Natural killer cell treated with Interleukin-12 subunit alpha and Interleukin-12 subunit beta and Interleukin-15 and Interleukin-18, amount 100 ng/mL, for 72 hours (primary cell): ENCODE data around the gene ACTL6B. TPM values are rescaled to one million over a fixed set of nuclear protein-coding genes. Genes with fewer than 3 reads are reported as not detected.
A peak's percentile ranks its signal among the peaks of the same experiment; 100 is the strongest.

Source experiments
- ATAC-seq, 2 donors: fragments of 150-1000 bp; cut with Tn5 transposase in 1 of 2; sonication (Bioruptor Pico), chemical (Tn5 transposase) in 1 of 2; 2 replicates each; pipeline ENCODE4 v1.10.0; 2021
- DNase-seq: peaks from one replicate; pipeline ENCODE4 v3.0.0; 2022; ENCODE audit warnings: low spot score
- H3K27ac Mint-ChIP-seq, 2 donors: 1 replicate in 1 of 2; 2 replicates in 1 of 2; pipeline ENCODE4 v1.8.0; 2022; ENCODE audit warnings: mixed read lengths in 2 of 2, mild to moderate bottlenecking in 1 of 2, moderate library complexity in 1 of 2
- H3K27me3 Mint-ChIP-seq, 2 donors: 1 replicate in 1 of 2; 2 replicates in 1 of 2; pipeline ENCODE4 v1.8.0; 2022; ENCODE audit warnings: mixed read lengths in 2 of 2
- H3K36me3 Mint-ChIP-seq: one replicate; pipeline ENCODE4 v1.8.0; 2022; ENCODE audit warnings: mixed read lengths
- H3K4me1 Mint-ChIP-seq, 2 donors: 1 replicate in 1 of 2; 2 replicates in 1 of 2; pipeline ENCODE4 v1.8.0; 2022; ENCODE audit warnings: low read depth in 2 of 2, mixed read lengths in 2 of 2, mild to moderate bottlenecking in 1 of 2
- H3K4me3 Mint-ChIP-seq: one replicate; pipeline ENCODE4 v1.8.0; 2022; ENCODE audit warnings: mixed read lengths
- H3K9me3 Mint-ChIP-seq: 2 replicates; pipeline ENCODE4 v1.8.0; 2022; ENCODE audit warnings: mixed read lengths
- total RNA-seq, 2 donors: library from RNA; stranded (reverse); gene quantifications; one replicate each; pipeline ENCODE4 v1.2.3, GENCODE V29; 2022

ACTL6B gene
- total RNA-seq, 2 donors from 2014 or later: not detected

- no peaks in the 10 kb centered on the region for H3K36me3 Mint-ChIP-seq
- no peaks in the 10 kb centered on the region for H3K9me3 Mint-ChIP-seq
- DNase-seq: peak; percentile 38
- H3K4me3 Mint-ChIP-seq: no peak overlapping the region
- ATAC-seq: peak in 1 of 2 donors; percentile 40
- H3K27me3 Mint-ChIP-seq: peaks cover 0 to 9% of the 10 kb centered on the region in 2 donors
- no peaks in the 10 kb centered on the region for H3K4me1 Mint-ChIP-seq
- no peak overlapping the region for H3K27ac Mint-ChIP-seq
Observed at GRCh38 chr7:100640517-100641440, 15.5 kb downstream of the ACTL6B start.

GRCh38 chr7:100639995-100640516 lies 16.2 kb downstream of the ACTL6B start:
- Mint-ChIP-seq H3K36me3 (no peaks in the 10 kb centered on the region), H3K27me3 (peaks cover 0 to 4% of the 10 kb centered on the region in 2 donors), H3K4me3 (no peak overlapping the region), H3K9me3 (no peaks in the 10 kb centered on the region), H3K4me1 (no peaks in the 10 kb centered on the region), H3K27ac (no peak overlapping the region)
- ATAC-seq (no peak), DNase-seq (no peak)

DNA sequence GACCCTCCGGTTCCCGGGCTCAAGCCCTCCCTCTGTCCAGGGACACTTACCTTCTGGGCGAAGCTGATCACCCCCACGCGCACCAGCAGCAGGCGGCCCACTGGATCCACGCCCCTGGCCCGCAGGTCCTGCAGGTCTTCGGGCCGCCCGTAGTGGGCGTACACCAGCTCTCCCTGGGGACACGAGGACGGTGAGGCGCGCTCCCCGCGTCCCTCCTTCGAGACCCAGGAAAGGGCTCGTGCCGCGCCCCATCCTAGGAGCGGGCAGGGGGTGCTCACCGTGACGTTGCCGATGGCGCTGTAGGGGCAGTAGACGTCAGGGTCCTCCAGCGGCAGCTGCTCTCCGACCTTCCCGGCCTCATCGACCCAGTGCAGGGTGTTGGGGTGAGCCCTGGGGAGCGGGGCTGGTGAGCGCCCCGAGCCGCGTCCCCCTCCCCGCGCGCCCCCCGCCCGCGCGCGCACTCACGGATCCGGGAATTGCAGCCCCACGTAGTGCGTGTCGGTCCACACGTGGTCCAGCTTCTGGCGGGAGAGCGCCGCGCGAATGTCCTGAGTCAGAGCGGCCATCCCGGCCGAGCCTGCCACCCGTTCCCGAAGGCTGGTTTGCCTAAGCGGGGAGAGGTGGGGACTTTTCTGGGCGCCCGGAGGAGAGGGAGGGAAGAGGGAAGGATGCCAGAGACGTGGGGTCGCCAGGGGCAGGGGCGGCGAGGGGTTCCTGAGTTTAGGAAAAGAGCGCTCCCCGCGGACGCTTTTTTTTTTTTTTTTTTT lies 23.1 kb downstream of the ACTL6B start:
- DNase-seq (peak; percentile 69), ATAC-seq (peak; percentile 80 to 83)
- Mint-ChIP-seq H3K27ac (peak overlapping the region; percentile 77 to 82), H3K4me3 (peak overlapping the region; percentile 86), H3K36me3 (no peaks in the 10 kb centered on the region), H3K4me1 (peaks cover 7 to 20% of the 10 kb centered on the region in 2 donors), H3K27me3 (no peaks in the 10 kb centered on the region), H3K9me3 (no peaks in the 10 kb centered on the region)

- ATAC-seq: no peak
- Mint-ChIP-seq H3K36me3 (no peaks in the 10 kb centered on the region), H3K4me1 (peaks cover 13 to 33% of the 10 kb centered on the region in 2 donors), H3K27me3 (no peaks in the 10 kb centered on the region), H3K9me3 (no peaks in the 10 kb centered on the region), H3K4me3 (no peak overlapping the region), H3K27ac (peak overlapping the region in 1 of 2 donors; percentile 26)
- DNase-seq: no peak
Observed at GRCh38 chr7:100630066-100630465, 26.2 kb downstream of the ACTL6B start.

- Mint-ChIP-seq H3K27me3 (no peaks in the 10 kb centered on the region), H3K36me3 (no peaks in the 10 kb centered on the region), H3K4me1 (peaks cover 12 to 32% of the 10 kb centered on the region in 2 donors), H3K27ac (peak overlapping the region; percentile 62 to 68), H3K4me3 (no peak overlapping the region), H3K9me3 (no peaks in the 10 kb centered on the region)
- ATAC-seq (no peak), DNase-seq (no peak)
Observed at GRCh38 chr7:100629117-100629716, 27.0 kb downstream of the ACTL6B start.

DNA sequence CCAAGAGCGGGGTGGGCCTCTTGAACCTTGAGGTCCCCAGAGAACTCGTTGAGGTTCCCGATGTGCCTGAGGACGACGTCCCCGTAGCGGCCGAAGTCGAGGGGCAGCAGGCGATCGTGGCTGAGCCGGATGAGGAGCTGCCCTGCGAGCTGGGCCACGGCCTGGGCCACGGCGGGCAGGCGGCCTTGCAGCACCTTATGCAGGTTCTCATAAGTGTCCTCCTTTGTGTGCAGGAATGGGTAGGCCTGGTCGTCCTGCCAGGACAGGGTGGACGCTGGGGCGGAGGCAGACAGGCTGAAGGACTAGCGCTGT lies 29.1 kb downstream of the ACTL6B start:
- Mint-ChIP-seq H3K27me3 (no peaks in the 10 kb centered on the region), H3K4me3 (peak overlapping the region; percentile 65), H3K36me3 (no peaks in the 10 kb centered on the region), H3K4me1 (peaks cover 6 to 23% of the 10 kb centered on the region in 2 donors), H3K27ac (peak overlapping the region in 1 of 2 donors; percentile 46), H3K9me3 (no peaks in the 10 kb centered on the region)
- ATAC-seq (no peak), DNase-seq (no peak)

DNA sequence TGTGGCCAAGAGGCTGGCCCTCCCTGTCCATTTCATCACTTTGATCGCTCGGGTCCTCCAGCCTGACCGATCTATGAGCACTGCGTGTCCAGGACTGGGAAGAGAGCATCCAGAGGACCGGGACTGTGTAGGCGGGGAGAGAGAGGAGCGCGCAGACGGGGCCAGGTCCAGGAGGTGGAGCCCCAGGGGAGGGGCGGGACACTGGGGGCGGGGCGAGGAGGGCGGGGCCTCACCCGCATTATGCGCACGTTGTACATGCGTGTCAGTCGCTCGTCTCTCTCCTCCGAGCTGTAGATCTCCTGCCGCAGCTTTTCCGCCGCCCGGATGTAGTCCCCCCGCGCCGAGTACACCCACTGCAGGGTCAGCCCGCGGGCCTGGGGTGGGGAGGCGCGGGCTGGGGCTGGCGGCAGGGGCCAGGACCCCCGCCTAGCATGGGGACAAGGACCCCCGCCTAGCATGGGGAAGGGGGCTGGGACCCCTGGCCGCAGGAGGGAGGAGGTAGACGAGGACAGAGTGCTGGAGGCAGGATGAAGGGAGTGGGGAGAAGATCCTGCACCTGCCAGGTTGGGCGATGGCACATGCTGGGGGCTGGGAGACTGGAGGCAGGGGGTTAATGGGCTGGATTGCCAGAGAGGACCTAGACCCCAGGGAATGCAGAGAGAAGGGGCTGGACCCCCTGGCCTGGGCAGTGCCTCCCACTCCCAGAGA lies 29.6 kb downstream of the ACTL6B start:
- peaks cover 6 to 21% of the 10 kb centered on the region in 2 donors for H3K4me1 Mint-ChIP-seq
- H3K27ac Mint-ChIP-seq: peak overlapping the region; percentile 46 to 56
- ATAC-seq (peak; percentile 98 to 99), DNase-seq (peak; percentile 86)
- H3K27me3 Mint-ChIP-seq: no peaks in the 10 kb centered on the region
- H3K36me3 Mint-ChIP-seq: no peaks in the 10 kb centered on the region
- peak overlapping the region; percentile 65 for H3K4me3 Mint-ChIP-seq
- no peaks in the 10 kb centered on the region for H3K9me3 Mint-ChIP-seq

GRCh38 chr7:100626055-100626454 lies 30.2 kb downstream of the ACTL6B start:
- DNase-seq: no peak
- Mint-ChIP-seq H3K4me3 (peak overlapping the region; percentile 65), H3K27ac (peak overlapping the region; percentile 46 to 56), H3K4me1 (peaks cover 6 to 21% of the 10 kb centered on the region in 2 donors), H3K9me3 (no peaks in the 10 kb centered on the region), H3K27me3 (no peaks in the 10 kb centered on the region), H3K36me3 (no peaks in the 10 kb centered on the region)
- ATAC-seq: no peak

DNA sequence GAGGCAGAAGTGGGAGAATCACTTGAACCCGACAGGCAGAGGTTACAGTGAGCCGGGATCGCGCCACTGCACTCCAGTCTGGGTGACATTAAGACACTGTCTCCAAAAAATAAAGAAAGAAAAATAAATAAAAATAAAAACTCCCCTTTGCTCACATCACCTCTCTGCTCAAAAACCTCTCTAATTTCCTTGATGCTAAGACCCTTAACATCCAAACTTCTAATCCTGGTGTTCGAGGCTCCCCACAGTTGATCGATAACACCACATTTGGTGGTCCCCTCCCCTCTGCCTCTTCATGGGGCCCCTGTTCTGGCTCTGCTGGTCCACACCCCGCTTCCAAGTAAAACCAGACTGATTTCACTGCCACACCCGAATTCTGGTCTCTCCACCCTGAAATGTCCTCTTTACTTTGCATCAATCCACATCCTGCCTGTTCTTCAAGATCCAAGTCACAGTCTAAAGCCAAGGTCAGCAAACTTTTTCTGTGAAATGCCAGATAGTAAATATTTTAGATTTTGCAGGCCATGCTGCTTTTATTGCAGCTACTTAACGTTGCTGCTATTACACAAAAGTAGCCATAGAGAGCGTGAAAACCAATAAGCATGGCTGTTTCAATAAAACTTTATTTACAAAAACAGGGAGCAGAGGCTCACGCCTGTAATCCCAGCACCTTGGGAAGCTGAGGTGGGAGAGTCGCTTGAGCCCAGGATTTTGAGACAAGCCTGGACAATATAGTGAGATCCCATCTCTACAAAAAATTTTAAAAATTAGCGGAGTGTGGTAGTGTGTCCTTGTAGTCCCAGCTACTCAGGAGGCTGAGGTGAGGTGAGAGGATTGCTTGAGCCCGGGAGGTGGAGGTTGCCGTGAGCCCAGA lies 32.1 kb downstream of the ACTL6B start:
- no peaks in the 10 kb centered on the region for H3K9me3 Mint-ChIP-seq
- H3K4me1 Mint-ChIP-seq: peaks cover 6 to 14% of the 10 kb centered on the region in 2 donors
- no peak for DNase-seq
- no peak for ATAC-seq
- H3K27ac Mint-ChIP-seq: no peak overlapping the region
- H3K27me3 Mint-ChIP-seq: no peaks in the 10 kb centered on the region
- no peaks in the 10 kb centered on the region for H3K36me3 Mint-ChIP-seq
- H3K4me3 Mint-ChIP-seq: no peak overlapping the region

- peaks cover 6 to 9% of the 10 kb centered on the region in 2 donors for H3K4me1 Mint-ChIP-seq
- ATAC-seq (no peak), DNase-seq (no peak)
- H3K27ac Mint-ChIP-seq: no peak overlapping the region
- H3K4me3 Mint-ChIP-seq: no peak overlapping the region
- H3K27me3 Mint-ChIP-seq: no peaks in the 10 kb centered on the region
- no peaks in the 10 kb centered on the region for H3K9me3 Mint-ChIP-seq
- no peaks in the 10 kb centered on the region for H3K36me3 Mint-ChIP-seq
Observed at GRCh38 chr7:100621554-100621953, 34.7 kb downstream of the ACTL6B start.

DNA sequence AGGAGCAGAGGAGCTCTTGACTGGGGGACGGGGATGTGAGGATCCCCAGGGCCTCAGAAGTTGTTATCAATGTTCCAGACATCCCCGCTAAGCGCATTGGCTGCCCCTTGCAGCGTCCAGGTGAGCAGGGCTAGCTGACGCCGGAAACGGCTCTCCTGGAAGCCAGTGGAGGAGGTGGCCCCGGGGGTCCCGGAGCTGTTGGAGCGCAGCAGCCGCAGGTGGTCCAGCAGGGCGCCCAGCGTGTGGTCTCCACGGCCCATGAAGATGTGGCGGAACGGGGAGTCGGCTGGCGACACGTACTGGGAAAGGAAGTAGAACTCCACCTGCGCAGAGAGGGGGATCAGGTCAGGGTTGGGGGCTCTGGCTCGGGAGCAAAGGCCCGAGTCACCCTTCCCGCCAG lies 35.4 kb downstream of the ACTL6B start:
- Mint-ChIP-seq H3K4me3 (no peak overlapping the region), H3K27ac (no peak overlapping the region), H3K27me3 (no peaks in the 10 kb centered on the region), H3K36me3 (no peaks in the 10 kb centered on the region), H3K9me3 (no peaks in the 10 kb centered on the region), H3K4me1 (peaks cover 5 to 6% of the 10 kb centered on the region in 2 donors)
- no peak for ATAC-seq
- no peak for DNase-seq

- DNase-seq: no peak
- H3K4me1 Mint-ChIP-seq: peaks cover 0 to under 1% of the 10 kb centered on the region in 2 donors
- H3K9me3 Mint-ChIP-seq: no peaks in the 10 kb centered on the region
- H3K4me3 Mint-ChIP-seq: no peak overlapping the region
- H3K36me3 Mint-ChIP-seq: no peaks in the 10 kb centered on the region
- no peak overlapping the region for H3K27ac Mint-ChIP-seq
- ATAC-seq: no peak
- no peaks in the 10 kb centered on the region for H3K27me3 Mint-ChIP-seq
Observed at GRCh38 chr7:100620239-100620638, 36.0 kb downstream of the ACTL6B start.
